ENCODE data around the gene RPL5. TPM values are rescaled to one million over a fixed set of nuclear protein-coding genes. Genes with fewer than 3 reads are reported as not detected.

RPL5 gene
- total and polyA plus RNA-seq, 2 of the 8 experiments (the other 6 are each of a cell fraction or from before 2014, with no cell fraction given), result 1,506 to 2,034 TPM

DNA sequence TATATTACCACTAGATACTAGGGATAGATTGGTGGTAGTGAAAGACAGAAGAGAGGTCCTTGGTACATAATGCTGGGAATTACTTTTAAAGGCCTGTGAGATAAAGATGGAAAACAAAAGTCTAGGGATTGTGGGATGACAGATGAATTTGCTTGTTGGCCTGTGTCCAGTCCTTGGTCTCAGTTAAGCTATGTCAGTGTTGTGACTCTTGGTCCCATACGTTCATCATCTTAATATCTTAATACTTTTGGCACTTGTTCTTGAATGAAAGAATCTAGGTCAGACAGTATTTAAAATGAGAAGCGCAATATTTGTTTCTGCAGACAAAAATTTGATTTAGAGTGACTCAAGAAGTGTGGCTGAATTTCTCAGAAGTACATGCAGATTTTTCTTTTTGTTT lies 7.6 kb downstream of the RPL5 start:
- Histone ChIP-seq H2AK5ac (ENCODE audit: low read depth, low read length) (no peak overlapping the region), H4K20me1 (replicated peaks in 1 of 2; ENCODE audit: control insufficient read depth in 1 of 2, insufficient read depth in 2 of 2, low read length in 2 of 2) (peaks cover 25% of the 10 kb centered on the region in 2 experiments), H3K56ac (replicated peaks; ENCODE audit: insufficient read length, low read depth, low read length) (no peak overlapping the region), H4K5ac (ENCODE audit: insufficient read length, low read depth, low read length) (no peak overlapping the region), H3K79me1 (ENCODE audit: low read depth, low read length) (no peaks in the 10 kb centered on the region; the same call in 1 of the 2 replicates), H2BK5ac (ENCODE audit: low read depth, low read length) (no peak overlapping the region), H3K9me3 (ENCODE audit: insufficient read depth in 2 of 2, low read depth in 1 of 2, low read length in 1 of 2) (no peaks in the 10 kb centered on the region), H3K4me2 (ENCODE audit: insufficient read depth in 1 of 2, low read depth in 2 of 2, low read length in 2 of 2) (no peak overlapping the region), H3K27ac (ENCODE audit: low read depth, low read length) (no peak overlapping the region), H4K91ac (replicated peaks; ENCODE audit: insufficient read length, low read length) (no peak overlapping the region), H3K4me3 (ENCODE audit: extremely low read depth in 1 of 4, insufficient read depth in 2 of 4, low read depth in 3 of 4, low read length in 4 of 4) (no peak overlapping the region), H3K27me3 (replicated peaks in 1 of 4; ENCODE audit: control insufficient read depth in 3 of 4, extremely low read depth in 1 of 4, insufficient read depth in 3 of 4, low read length in 3 of 4) (no peaks in the 10 kb centered on the region), H3K36me3 (ENCODE audit: control insufficient read depth in 2 of 4, insufficient read depth in 4 of 4, low read length in 3 of 4) (peaks cover 39 to 98% (median 82%) of the 10 kb centered on the region in 4 experiments), H2BK15ac (ENCODE audit: low read length) (no peak overlapping the region), H2AFZ (ENCODE audit: low read length) (no peak overlapping the region), H4K8ac (ENCODE audit: extremely low read depth, insufficient read depth, low read length) (no peak overlapping the region), H3K4me1 (replicated peaks in 1 of 4; ENCODE audit: control insufficient read depth in 3 of 4, insufficient read depth in 4 of 4, low read length in 3 of 4) (no peaks in the 10 kb centered on the region), H2BK20ac (ENCODE audit: low read length) (no peak overlapping the region), H2BK12ac (ENCODE audit: low read depth, low read length) (no peak overlapping the region), H2BK120ac (replicated peaks; ENCODE audit: low read depth, low read length) (no peak overlapping the region), H3K4ac (replicated peaks; ENCODE audit: insufficient read length, low read depth, low read length) (no peak overlapping the region), H3K23me2 (ENCODE audit: low read depth, low read length) (no peaks in the 10 kb centered on the region), H3K9ac (replicated peaks in 1 of 4; ENCODE audit: extremely low read depth in 1 of 4, low read depth in 3 of 4, low read length in 3 of 4) (no peak overlapping the region), H3K14ac (ENCODE audit: insufficient read length) (no peak overlapping the region), H3K23ac (ENCODE audit: insufficient read length) (no peak overlapping the region), H3K79me2 (ENCODE audit: control insufficient read depth in 1 of 2, insufficient read depth in 2 of 2, low read length in 2 of 2) (peaks cover 12 to 59% of the 10 kb centered on the region in 2 experiments), H3K18ac (ENCODE audit: extremely low read depth, low read length) (no peak overlapping the region)
- no peak for DNase-seq (ENCODE audit: low read depth in 1 of 2, low spot score in 2 of 2)
- no peak for FAIRE-seq
- WGBS, 2 experiments (ENCODE audit: extremely low coverage in 1 of 2, insufficient coverage in 1 of 2, insufficient read length in 1 of 2, insufficient replicate concordance in 2 of 2, low coverage in 1 of 2, low lambda C conversion rate in 2 of 2, missing lambda C conversion rate in 1 of 2), result 94% methylated on average over 2 of the region's 2 CpGs; no CpG with 5 or more reads in 1 of the 2 experiments
- ChIA-PET CTCF (ENCODE audit: partially characterized antibody) (interaction anchor here (0.7 to 1.9 kb wide), 5 partner anchors 8 to 182 kb away, joined by 3 to 8 read pairs (median 3); partner anchors contain the start of gene RPL5), POLR2A (ENCODE audit: partially characterized antibody) (interaction anchor here (0.6 to 4.9 kb wide), 5 partner anchors 8 to 155 kb away, joined by 3 to 72 read pairs (median 4); partner anchors contain the start of gene RPL5)
- TF ChIP-seq CTBP2 (IDR thresholded peaks at IDR 0.05; ENCODE audit: borderline replicate concordance, insufficient read depth, insufficient read length, low read length) (no peak), POLR2AphosphoS5 (IDR thresholded peaks at IDR 0.05; ENCODE audit: low read depth, low read length) (peak; percentile 62; the same call in 1 of the 2 replicates), GTF2F1 (IDR thresholded peaks at IDR 0.05; ENCODE audit: borderline replicate concordance, low read depth, low read length) (no peak), KDM5A (IDR thresholded peaks at IDR 0.05; ENCODE audit: low read length) (no peak), ZNF274 (IDR thresholded peaks at IDR 0.05; ENCODE audit: borderline replicate concordance, extremely low read depth, low read length) (no peak), POLR2A (IDR thresholded peaks at IDR 0.05; ENCODE audit: control extremely low read depth in 1 of 2, low read depth in 2 of 2, low read length in 2 of 2) (peak in 1 of 2 experiments; percentile 71; a peak in 2 of 3 replicates), RNF2 (IDR thresholded peaks at IDR 0.05; ENCODE audit: borderline replicate concordance, low read depth, low read length, missing control alignments, poor library complexity, severe bottlenecking) (no peak)
